HEK293T (cell line): Measurements from ENCODE around the gene NFIA.

Experiments
- BHLHE40 ChIP-seq: fragments of 450-650 bp; IDR thresholded peaks from 2 replicates; pipeline ENCODE4 v1.6.1; 2016; ENCODE audit warnings: mild to moderate bottlenecking, moderate library complexity, borderline replicate concordance
- ZNF384 ChIP-seq: fragments of 450-650 bp; IDR thresholded peaks from 2 replicates; pipeline ENCODE4 v1.6.1; 2016

GRCh38 chr1:61299463-61299862 is 217.1 kb downstream of the NFIA start:
- TF ChIP-seq ZNF384 (no peak), BHLHE40 (no peak)
